Liver (tissue), 3 donors: ENCODE results near the gene HES6.

Experiments
- CTCF ChIP-seq: fragments of 150-350 bp; IDR thresholded peaks from 2 replicates; pipeline ENCODE4 v1.5.1; 2017; ENCODE audit warnings: improper control_type of control experiment, low read depth, low read length; ENCODE audit not compliant: missing input control
- JUND ChIP-seq, 2 donors: IDR thresholded peaks; 2 replicates each; pipeline ENCODE4 v1.6.1; 2016; ENCODE audit warnings: antibody characterized with exemption in 2 of 2
- MAX ChIP-seq: IDR thresholded peaks from 2 replicates; pipeline ENCODE4 v1.6.1; 2016; ENCODE audit warnings: antibody characterized with exemption
- SP1 ChIP-seq: IDR thresholded peaks from 2 replicates; pipeline ENCODE4 v1.6.1; 2018; ENCODE audit warnings: antibody characterized with exemption, mild to moderate bottlenecking
- TAF1 ChIP-seq: conservative IDR thresholded peaks from 2 replicates; pipeline ENCODE4 v1.6.1; 2016; ENCODE audit warnings: antibody characterized with exemption, mild to moderate bottlenecking
- donor health status: healthy.
- donor health status: healthy.

- no peak for TF ChIP-seq CTCF
- TF ChIP-seq SP1, result peak; percentile 82
- TF ChIP-seq MAX, result no peak
- no peak for TF ChIP-seq TAF1
- no peak for TF ChIP-seq JUND (IDR thresholded peaks at IDR 0.05)
These were observed 23.1 kb downstream of the HES6 start for GRCh38 chr2:238216651-238217184.
